Aorta (tissue), 5 donors: ENCODE measurements around the gene TUBGCP2. TPM values are rescaled to one million over a fixed set of nuclear protein-coding genes. Genes with fewer than 3 reads are reported as not detected.

Source experiments
- ATAC-seq: fragments of 200-7000 bp; cut with Tn5 transposase; one replicate; pipeline ENCODE4 v1.9.1; 2022; ENCODE audit warnings: moderate library complexity; ENCODE audit not compliant: low FRiP score
- DNase-seq, 2 donors: peaks; one replicate each; pipeline ENCODE4 v3.0.0-alpha.2; 2020
- H3K27ac ChIP-seq, 2 donors: one replicate each; pipeline ENCODE4 v1.5.1; 2013; ENCODE audit warnings: low read length in 2 of 2, mild to moderate bottlenecking in 2 of 2, moderate library complexity in 2 of 2, control low read depth in 1 of 2, inconsistent platforms in 1 of 2, low read depth in 1 of 2
- H3K27me3 ChIP-seq, 2 donors: one replicate each; pipeline ENCODE4 v1.6.1; 2013; ENCODE audit warnings: control low read depth in 1 of 2, low read length in 1 of 2, mild to moderate bottlenecking in 1 of 2, moderate library complexity in 1 of 2; ENCODE audit not compliant: insufficient read depth in 2 of 2, control insufficient read depth in 1 of 2
- H3K36me3 ChIP-seq, 2 donors: one replicate each; pipeline ENCODE4 v1.6.1; 2013; ENCODE audit warnings: control low read depth in 1 of 2, low read length in 1 of 2, mild to moderate bottlenecking in 1 of 2; ENCODE audit not compliant: insufficient read depth in 2 of 2, control insufficient read depth in 1 of 2
- H3K4me1 ChIP-seq, 2 donors: one replicate each; pipeline ENCODE4 v1.6.1; 2013; ENCODE audit warnings: low read length in 2 of 2, control low read depth in 1 of 2, mild to moderate bottlenecking in 1 of 2, moderate library complexity in 1 of 2; ENCODE audit not compliant: insufficient read depth in 2 of 2, control insufficient read depth in 1 of 2
- H3K4me3 ChIP-seq, 2 donors: one replicate each; pipeline ENCODE4 v1.5.1; 2013; ENCODE audit warnings: low read length in 2 of 2, control low read depth in 1 of 2, mild to moderate bottlenecking in 1 of 2
- H3K9me3 ChIP-seq: one replicate; pipeline ENCODE4 v1.6.1; 2013; ENCODE audit warnings: mild to moderate bottlenecking, low read length; ENCODE audit not compliant: control insufficient read depth
- WGBS, 2 donors: extraction: QIAGEN DNeasy Blood & Tissue Kit; methylation state at CpG; one replicate each; pipeline ENCODE4 v1.1.7; 2013; 5-methylcytosine and 5-hydroxymethylcytosine counted together
- intact Hi-C, 2 donors: fragments of 100-400 bp; cut with DNase I; formaldehyde crosslinking; loops; one replicate each; pipeline versions ENCODE4 v1.14.2 to v1.15.0; 2022
- polyA plus RNA-seq, 2 donors: library from polyadenylated mRNA; stranded (reverse); fragments of 200-250 nt; gene quantifications; one replicate each; pipeline ENCODE4 v1.2.3, GENCODE V29; 2013
- total RNA-seq, 2 donors: library from RNA; stranded (reverse); fragmentation: NEBNext Ultra II Directional; extraction: Animal tissue kit (Norgen Biotek cat#: 25700); gene quantifications; one replicate each; pipeline ENCODE4 v1.2.1, GENCODE V29; 2021
- donor health status: healthy with polysubstance abuse.
- donor health status: Bipolar disorder and iron deficiency.
- donor health status: DM: no; HTN: no; CAD: no.
- donor health status: DM: no; HTN: no; CAD: no.
- donor health status: DM: yes; HTN: yes; CAD: no.

TUBGCP2 gene
- total and polyA plus RNA-seq, 4 donors: 11.3 to 194 (median 44.6) TPM

GRCh38 chr10:133311570-133311969 lies 2.9 kb upstream of the TUBGCP2 start:
- DNase-seq (peak in 1 of 2 donors; percentile 37), ATAC-seq (no peak)
- Histone ChIP-seq H3K27me3 (no peaks in the 10 kb centered on the region), H3K27ac (no peak overlapping the region), H3K36me3 (peaks cover 0 to 2% of the 10 kb centered on the region in 2 donors), H3K4me3 (no peak overlapping the region), H3K9me3 (no peaks in the 10 kb centered on the region), H3K4me1 (no peaks in the 10 kb centered on the region)
- intact Hi-C loops: loop anchor here in 1 of 2 donors (5.0 kb wide), 1 partner anchor 61 kb away; the partner anchor contains the start of gene ECHS1
- 82 to 90% methylated on average over 10 of the region's 10 CpGs for WGBS, 2 donors

GRCh38 chr10:133310789-133311188 lies 2.1 kb upstream of the TUBGCP2 start:
- Histone ChIP-seq H3K36me3 (peaks cover 0 to 2% of the 10 kb centered on the region in 2 donors), H3K9me3 (no peaks in the 10 kb centered on the region), H3K4me3 (no peak overlapping the region), H3K27ac (no peak overlapping the region), H3K27me3 (no peaks in the 10 kb centered on the region), H3K4me1 (no peaks in the 10 kb centered on the region)
- ATAC-seq (no peak), DNase-seq (peak in 1 of 2 donors; percentile 41)
- intact Hi-C loops: loop anchor here in 1 of 2 donors (5.0 kb wide), 1 partner anchor 62 kb away; the partner anchor contains the start of gene ECHS1
- 94% methylated on average over 8 of the region's 8 CpGs for WGBS, 2 donors

GRCh38 chr10:133310399-133310755 lies 1.7 kb upstream of the TUBGCP2 start:
- ATAC-seq (no peak), DNase-seq (peak; percentile 54 to 78)
- H3K4me1 ChIP-seq: no peaks in the 10 kb centered on the region
- no peaks in the 10 kb centered on the region for H3K9me3 ChIP-seq
- H3K27me3 ChIP-seq: no peaks in the 10 kb centered on the region
- no peak overlapping the region for H3K27ac ChIP-seq
- 96% methylated on average over 16 of the region's 16 CpGs for WGBS, 2 donors
- intact Hi-C loops: loop anchor here in 1 of 2 donors (5.0 kb wide), 1 partner anchor 62 kb away; the partner anchor contains the start of gene ECHS1
- peaks cover 0 to 2% of the 10 kb centered on the region in 2 donors for H3K36me3 ChIP-seq
- H3K4me3 ChIP-seq: no peak overlapping the region

GRCh38 chr10:133309720-133310398 lies 1.2 kb upstream of the TUBGCP2 start:
- WGBS, 2 donors: 92 to 93% methylated on average over 33 of the region's 33 CpGs
- Histone ChIP-seq H3K27me3 (no peaks in the 10 kb centered on the region), H3K4me3 (no peak overlapping the region), H3K27ac (no peak overlapping the region), H3K4me1 (no peaks in the 10 kb centered on the region), H3K9me3 (no peaks in the 10 kb centered on the region), H3K36me3 (peaks cover 0 to 2% of the 10 kb centered on the region in 2 donors)
- ATAC-seq (no peak), DNase-seq (peak; percentile 57 to 81)
- intact Hi-C loops: loop anchor here (2.0 to 5.0 kb wide), 3 partner anchors 47 to 67 kb away; partner anchors contain the start of genes ECHS1 (in 1 of the 2) and PAOX (in 1 of the 2)

- peaks cover 0 to 2% of the 10 kb centered on the region in 2 donors for H3K36me3 ChIP-seq
- H3K27me3 ChIP-seq: no peaks in the 10 kb centered on the region
- intact Hi-C loops: loop anchor here in 1 of 2 donors (2.0 to 5.0 kb wide), 2 partner anchors 46 to 68 kb away; partner anchors contain the start of gene PAOX
- H3K4me3 ChIP-seq: peak overlapping the region; percentile 65 to 86
- H3K27ac ChIP-seq: peak overlapping the region in 1 of 2 donors; percentile 76
- 25 to 28% methylated on average over 42 to 46 of the region's 46 CpGs for WGBS, 2 donors
- H3K4me1 ChIP-seq: no peaks in the 10 kb centered on the region
- ATAC-seq (peak; percentile 97), DNase-seq (peak; percentile 93 to 99)
- H3K9me3 ChIP-seq: no peaks in the 10 kb centered on the region
Observed at GRCh38 chr10:133309100-133309719, 538 bp upstream of the TUBGCP2 start.

GRCh38 chr10:133307776-133308420 lies 774 bp downstream of the TUBGCP2 start:
- ATAC-seq: no peak

GRCh38 chr10:133306941-133307379 lies 1.7 kb downstream of the TUBGCP2 start:
- DNase-seq (peak in 1 of 2 donors; percentile 46), ATAC-seq (no peak)
- no peak overlapping the region for H3K27ac ChIP-seq
- no peaks in the 10 kb centered on the region for H3K27me3 ChIP-seq
- peaks cover 0 to 2% of the 10 kb centered on the region in 2 donors for H3K36me3 ChIP-seq
- no peak overlapping the region for H3K4me3 ChIP-seq
- no peaks in the 10 kb centered on the region for H3K9me3 ChIP-seq
- 84% methylated on average over 17 of the region's 17 CpGs for WGBS, 2 donors
- intact Hi-C loops: loop anchor here in 1 of 2 donors (5.0 kb wide), 1 partner anchor 70 kb away; the partner anchor contains the start of gene PAOX
- H3K4me1 ChIP-seq: no peaks in the 10 kb centered on the region

More at GRCh38 chr10:133307776-133308420, 774 bp downstream of the TUBGCP2 start:
- peak; percentile 80 to 83 for DNase-seq
- H3K36me3 ChIP-seq: peaks cover 0 to 2% of the 10 kb centered on the region in 2 donors
- intact Hi-C loops: loop anchor here in 1 of 2 donors (2.0 to 5.0 kb wide), 2 partner anchors 45 to 69 kb away; partner anchors contain the start of gene PAOX
- no peak overlapping the region for H3K27ac ChIP-seq
- H3K27me3 ChIP-seq: no peaks in the 10 kb centered on the region
- H3K4me1 ChIP-seq: no peaks in the 10 kb centered on the region
- peak overlapping the region; percentile 65 to 86 for H3K4me3 ChIP-seq
- 8 to 10% methylated on average over 25 of the region's 25 CpGs for WGBS, 2 donors
- no peaks in the 10 kb centered on the region for H3K9me3 ChIP-seq

- 86 to 90% methylated on average over 5 of the region's 5 CpGs for WGBS, 2 donors
- no peak for DNase-seq
- Histone ChIP-seq H3K27ac (no peak overlapping the region), H3K4me3 (no peak overlapping the region), H3K4me1 (no peaks in the 10 kb centered on the region), H3K36me3 (no peaks in the 10 kb centered on the region), H3K27me3 (no peaks in the 10 kb centered on the region), H3K9me3 (no peaks in the 10 kb centered on the region)
- intact Hi-C loops: loop anchor here in 1 of 2 donors (5.0 kb wide), 1 partner anchor 71 kb away; the partner anchor contains the start of gene PAOX
- ATAC-seq: no peak
Observed at GRCh38 chr10:133306097-133306476, 2.6 kb downstream of the TUBGCP2 start.
